Pulmonary artery endothelial cell (primary cell): ENCODE data around the gene GLIPR2. TPM values are rescaled to one million over a fixed set of nuclear protein-coding genes. Genes with fewer than 3 reads are reported as not detected.

ENCODE experiments used
- DNase-seq: peaks from one replicate; pipeline ENCODE4 v3.0.0-alpha.2; 2011; ENCODE audit warnings: low read depth, low spot score
- total RNA-seq: library from RNA; depleted of rRNA; stranded (reverse); fragments of >200 nt; gene quantifications from 2 replicates; pipeline ENCODE4 v1.2.3, GENCODE V29; 2014

GLIPR2 gene
- total RNA-seq, 1 donor from 2014 or later, result 36.2 TPM

DNA sequence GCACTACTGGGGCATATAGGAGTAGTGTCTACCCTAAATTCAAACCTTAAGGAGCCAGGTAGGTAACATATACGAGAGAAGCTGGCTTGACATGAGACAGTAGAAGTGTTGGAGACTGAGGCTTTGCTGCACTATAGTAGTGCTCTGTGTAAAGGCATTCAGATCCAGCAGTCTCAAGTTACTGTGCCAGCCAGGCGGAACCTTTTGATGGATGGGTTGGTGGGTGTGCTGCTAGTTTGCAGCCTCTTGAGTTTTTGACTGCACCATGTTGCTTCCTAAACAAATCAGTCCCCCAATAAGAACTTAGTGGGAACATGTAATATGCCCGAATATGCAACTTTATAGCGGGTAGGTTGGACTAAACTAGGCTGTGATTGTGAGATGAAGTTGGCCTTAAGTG is 55.7 kb downstream of the GLIPR2 start:
- DNase-seq, result no peak

- no peak for DNase-seq
These were observed 56.5 kb downstream of the GLIPR2 start for GRCh38 chr9:36193023-36193422.

- DNase-seq, result no peak
These were observed 57.9 kb downstream of the GLIPR2 start for GRCh38 chr9:36194326-36195000.

DNA sequence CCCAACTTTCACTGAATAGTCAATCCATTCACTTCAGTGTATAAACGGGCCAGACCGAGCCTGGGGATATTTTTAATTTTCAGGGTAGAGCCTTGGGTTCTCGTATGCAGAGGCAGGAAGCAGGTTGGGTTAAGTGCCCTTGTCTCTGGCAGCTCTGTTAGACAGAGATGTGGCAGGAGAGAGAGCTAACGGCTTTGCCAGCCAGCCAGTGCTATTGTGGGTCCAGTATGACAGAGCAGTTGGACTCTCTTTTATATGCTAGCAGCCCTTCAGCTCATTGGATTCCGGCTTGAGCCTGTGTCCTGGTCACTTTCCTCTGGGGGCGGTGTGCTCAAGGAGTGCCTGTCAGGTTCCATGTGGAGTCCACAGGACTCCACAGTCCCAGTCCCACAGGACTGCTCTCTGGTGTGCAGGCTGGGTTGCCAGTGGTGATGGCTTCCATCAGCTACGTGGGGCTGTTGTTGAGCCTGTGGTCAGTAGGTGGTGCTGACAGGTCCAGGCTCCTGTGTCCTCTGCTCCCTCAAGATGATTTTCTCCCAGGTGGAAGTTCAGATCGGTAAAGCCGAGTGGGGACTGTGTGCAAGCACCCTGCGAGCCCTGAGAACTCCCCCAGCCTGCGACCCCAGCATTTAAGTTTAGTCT is 68.5 kb downstream of the GLIPR2 start:
- DNase-seq, result no peak

DNA sequence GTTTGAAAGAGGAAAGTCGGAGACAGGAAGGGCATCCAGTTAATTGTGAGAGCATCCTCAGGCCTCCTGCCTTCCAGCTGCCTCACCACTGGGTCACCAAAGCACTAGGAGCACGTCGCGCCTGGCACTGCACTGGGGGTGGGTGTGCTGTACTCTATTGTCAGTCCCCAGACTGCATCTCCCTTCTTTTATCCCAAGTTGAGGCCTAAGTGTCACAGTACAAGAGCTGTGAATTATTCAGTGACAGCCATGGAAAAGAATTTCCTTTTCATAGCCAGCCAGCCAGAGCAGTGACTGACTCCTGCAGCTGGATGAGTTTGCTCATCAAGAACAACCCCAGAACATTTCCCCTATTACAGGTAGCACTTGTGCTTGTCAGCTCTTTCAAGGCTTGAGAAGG is 70.5 kb downstream of the GLIPR2 start:
- no peak for DNase-seq

GRCh38 chr9:36207546-36208012 is 71.0 kb downstream of the GLIPR2 start:
- DNase-seq, result no peak

- no peak for DNase-seq
These were observed 72.2 kb downstream of the GLIPR2 start for GRCh38 chr9:36208521-36209253.

DNA sequence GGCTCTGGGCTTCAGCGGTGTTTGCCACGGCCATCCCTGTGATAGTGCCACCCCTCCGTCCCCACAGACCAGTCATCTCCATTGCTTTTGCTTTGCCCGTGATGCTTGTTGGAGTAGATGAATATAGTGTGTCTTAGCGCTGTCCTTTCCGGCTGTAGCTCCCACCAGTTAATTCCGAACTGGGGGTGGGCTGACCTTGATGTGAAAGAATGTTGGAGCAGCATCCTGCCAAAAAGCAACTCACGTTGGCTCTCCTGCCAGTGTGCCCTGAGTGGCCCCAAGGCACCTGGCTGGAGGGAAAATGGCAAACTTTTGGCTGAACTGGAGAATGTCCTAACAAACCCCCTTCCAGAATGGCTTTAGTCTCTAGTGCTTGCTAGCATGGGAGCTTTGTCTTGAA is 74.2 kb downstream of the GLIPR2 start:
- no peak for DNase-seq

DNA sequence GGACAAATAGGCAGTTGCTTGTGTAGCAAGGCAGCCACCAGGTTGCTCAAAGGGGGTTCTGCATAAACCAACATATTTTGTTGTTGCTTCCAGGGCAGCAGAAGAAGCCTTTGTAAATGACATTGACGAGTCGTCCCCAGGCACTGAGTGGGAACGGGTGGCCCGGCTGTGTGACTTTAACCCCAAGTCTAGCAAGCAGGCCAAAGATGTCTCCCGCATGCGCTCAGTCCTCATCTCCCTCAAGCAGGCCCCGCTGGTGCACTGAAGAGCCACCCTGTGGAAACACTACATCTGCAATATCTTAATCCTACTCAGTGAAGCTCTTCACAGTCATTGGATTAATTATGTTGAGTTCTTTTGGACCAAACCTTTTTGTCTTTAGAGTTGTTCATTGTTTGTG is 75.0 kb downstream of the GLIPR2 start:
- DNase-seq, result no peak

DNA sequence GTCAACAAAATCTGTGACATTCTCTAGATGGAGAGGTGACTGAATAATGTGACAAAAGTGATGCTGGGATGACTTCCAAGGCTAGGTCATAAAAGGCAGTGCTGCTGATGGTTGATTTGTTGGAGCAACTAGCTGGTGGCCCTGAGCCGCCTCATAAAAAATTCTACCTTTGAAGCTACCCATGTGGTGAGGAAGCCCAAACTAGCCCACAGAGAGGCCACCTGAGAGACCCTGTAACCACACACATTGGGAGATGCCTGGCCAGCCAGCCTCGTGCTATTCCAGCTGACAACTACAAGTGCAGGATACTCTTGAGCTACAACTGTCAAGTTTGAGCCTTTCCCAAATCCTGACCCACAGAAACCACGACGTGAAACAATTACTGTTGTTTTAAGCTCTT is 76.9 kb downstream of the GLIPR2 start:
- DNase-seq, result no peak

Other genes starting within 250 kb of the GLIPR2 start
- 2.4 and 5.6 TPM in 2 replicates for gene HRCT1, start 230.5 kb upstream of the GLIPR2 start, total RNA-seq
- gene SPAAR, start 227.2 kb upstream of the GLIPR2 start, total RNA-seq, result 7.5 and 11.7 TPM in 2 replicates
- not detected in 2 replicates for gene OR2S2, start 178.6 kb upstream of the GLIPR2 start, total RNA-seq
- gene RECK, start 99.8 kb upstream of the GLIPR2 start, total RNA-seq, result 11.9 and 15.5 TPM in 2 replicates
- gene CCIN, start 32.7 kb downstream of the GLIPR2 start, total RNA-seq, result 1.2 and 2.3 TPM in 2 replicates
- 264 and 287 TPM in 2 replicates for gene CLTA, start 54.2 kb downstream of the GLIPR2 start, total RNA-seq
- 11.1 and 18.9 TPM in 2 replicates for gene GNE, start 121.7 kb downstream of the GLIPR2 start, total RNA-seq